Stimulated activated CD4-positive, alpha-beta T cell treated with anti-CD3 and anti-CD28 coated beads, TNF-alpha, amount 100 ng/mL, for 24 hours (primary cell): ENCODE measurements around the gene FCF1.
A peak's percentile ranks its signal among the peaks of the same experiment; 100 is the strongest.

ENCODE experiments used
- DNase-seq, 3 experiments: peaks; one replicate each; pipeline ENCODE4 v3.0.0-alpha.2; 2020; ENCODE audit warnings: low read depth in 3 of 3

The FCF1 gene

DNA sequence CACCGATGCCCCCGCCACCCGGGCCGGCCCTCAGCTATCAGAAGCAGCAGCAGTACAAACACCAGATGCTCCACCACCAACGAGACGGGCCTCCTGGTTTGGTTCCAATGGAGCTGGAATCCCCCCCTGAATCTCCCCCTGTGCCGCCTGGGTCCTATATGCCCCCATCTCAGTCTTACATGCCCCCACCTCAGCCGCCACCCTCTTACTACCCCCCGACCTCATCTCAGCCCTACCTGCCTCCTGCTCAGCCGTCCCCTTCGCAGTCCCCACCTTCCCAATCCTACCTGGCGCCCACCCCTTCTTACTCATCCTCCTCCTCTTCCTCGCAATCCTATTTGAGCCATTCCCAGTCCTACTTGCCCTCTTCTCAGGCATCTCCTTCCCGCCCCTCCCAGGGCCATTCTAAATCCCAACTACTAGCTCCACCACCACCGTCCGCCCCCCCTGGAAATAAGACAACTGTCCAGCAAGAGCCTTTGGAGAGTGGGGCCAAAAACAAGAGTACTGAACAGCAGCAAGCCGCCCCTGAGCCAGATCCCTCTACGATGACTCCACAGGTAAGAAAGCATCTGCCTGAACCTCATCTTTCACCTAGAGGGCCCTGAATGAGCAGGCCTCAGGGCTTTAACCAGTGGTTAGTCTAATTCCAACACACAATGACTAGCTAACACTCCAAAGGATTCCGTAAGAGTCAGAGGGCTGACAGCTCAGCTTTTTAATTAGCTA is 51.0 kb downstream of the FCF1 start:
- DNase-seq: peak in 2 of 3 experiments; percentile 2 to 6

DNA sequence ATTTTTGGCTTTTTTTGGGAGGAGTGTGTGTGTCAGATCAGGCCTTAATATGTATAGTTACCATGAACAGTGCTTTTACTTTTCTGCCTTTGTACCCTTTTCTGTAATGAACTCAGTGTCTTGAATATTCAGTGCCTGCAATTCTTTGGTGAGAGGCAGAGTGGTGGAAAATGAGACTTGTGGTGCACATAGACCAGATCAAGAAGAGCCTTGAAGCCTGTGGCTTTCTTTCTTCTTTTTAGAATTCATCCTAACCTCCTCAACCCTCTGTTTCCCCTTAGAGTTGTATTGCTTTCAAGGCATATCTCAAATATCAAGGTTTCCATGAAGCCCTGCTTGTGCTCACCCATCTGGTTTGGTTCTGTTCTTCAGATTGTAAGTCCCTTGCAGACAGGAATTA is 52.8 kb downstream of the FCF1 start:
- DNase-seq: no peak

DNA sequence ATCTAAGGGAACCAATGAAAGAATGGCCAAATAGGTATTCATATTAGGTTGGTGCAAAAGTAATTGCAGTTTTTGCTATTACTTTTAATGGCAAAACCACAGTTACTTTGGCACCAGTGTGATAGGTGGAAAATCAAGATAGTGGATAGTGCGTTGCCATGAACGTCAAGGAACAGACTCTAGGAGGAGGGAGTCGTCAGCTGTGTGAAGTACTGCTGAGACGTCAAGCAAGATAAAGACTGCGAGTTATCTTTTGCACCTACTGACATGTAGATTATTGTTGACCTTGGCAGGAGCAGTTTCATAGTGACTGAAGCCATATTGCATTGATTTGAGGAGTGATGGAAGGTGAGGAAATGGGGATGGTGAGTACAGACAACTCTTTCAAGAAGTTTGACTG is 58.5 kb downstream of the FCF1 start:
- no peak for DNase-seq

DNA sequence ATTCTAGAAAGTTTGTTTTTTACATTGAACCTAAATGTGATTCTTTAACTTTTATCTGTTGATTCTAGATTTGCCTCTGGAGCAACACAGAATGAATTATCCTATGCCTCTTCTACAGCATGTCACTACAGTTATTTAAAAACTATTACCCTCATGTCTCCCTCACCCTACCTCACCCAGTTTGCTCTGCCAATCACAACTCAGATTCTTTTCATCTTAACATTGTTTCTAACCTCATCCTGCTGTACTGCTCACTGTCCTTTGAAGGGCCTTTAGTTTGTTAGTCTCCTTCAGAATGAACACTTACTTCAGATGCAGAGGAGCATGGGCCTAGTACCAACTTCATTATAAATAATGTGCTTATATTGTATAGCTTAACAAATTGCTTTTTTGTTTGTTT is 71.7 kb downstream of the FCF1 start:
- DNase-seq: no peak

DNA sequence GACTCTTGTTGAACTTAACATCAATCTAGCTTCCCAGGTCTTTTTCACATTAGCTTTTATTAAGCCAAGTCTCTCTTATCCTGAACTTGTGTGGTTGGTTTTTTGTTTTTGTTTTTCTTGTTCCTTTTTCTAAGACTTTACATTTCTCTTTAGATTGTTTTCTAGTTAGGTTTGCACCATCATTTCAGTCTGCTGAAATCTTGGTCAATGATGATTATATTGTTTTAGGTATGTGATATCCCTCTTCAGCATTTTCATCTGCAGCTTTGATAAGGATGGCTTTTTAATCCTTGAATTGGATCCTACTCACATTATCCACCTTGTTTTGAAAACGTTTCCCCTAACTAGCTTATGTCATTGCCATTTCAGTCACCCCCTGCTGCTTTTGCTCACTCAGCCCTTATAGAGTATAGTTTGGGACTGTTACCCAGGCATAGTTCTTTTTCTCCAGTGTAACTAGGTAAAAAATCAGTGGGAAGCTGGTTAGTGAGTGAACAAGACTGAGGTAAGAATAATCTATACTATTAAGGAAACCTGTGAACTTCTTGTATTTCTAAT is 72.2 kb downstream of the FCF1 start:
- no peak for DNase-seq

DNA sequence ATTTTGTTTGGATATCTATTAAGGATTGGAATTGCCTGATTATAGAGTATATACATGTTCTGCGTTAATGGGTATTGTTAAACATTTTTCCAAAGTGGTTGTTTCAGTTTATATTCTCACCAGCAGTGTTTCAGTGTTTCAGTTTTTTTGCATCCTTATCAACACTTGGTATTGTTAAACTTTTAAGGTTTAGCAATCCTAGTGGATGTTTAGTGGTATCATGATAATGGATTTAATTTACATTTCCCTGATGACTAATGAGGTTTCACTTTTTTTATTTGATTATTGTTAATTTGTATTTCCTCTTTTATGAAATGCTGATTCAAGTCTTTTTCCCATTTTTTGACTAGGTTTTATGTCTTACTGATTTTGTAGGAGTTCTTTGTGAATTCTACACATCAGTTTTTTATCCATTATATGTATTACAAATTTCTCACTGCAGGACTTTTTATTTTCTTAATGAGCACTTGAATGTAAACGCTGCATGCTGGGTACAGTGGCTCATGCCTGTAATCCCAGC is 73.9 kb downstream of the FCF1 start:
- DNase-seq: no peak
